HEK293 (cell line): ENCODE data around the gene GREM2.

Experiments
- BCL11A ChIP-seq: fragments of 450-650 bp; formaldehyde crosslinking; IDR thresholded peaks from 2 replicates; pipeline ENCODE4 v1.5.1; 2016; ENCODE audit warnings: low read depth, missing biosample characterization, missing genetic modification characterization
- FEZF1 ChIP-seq: fragments of 450-650 bp; formaldehyde crosslinking; IDR thresholded peaks from 2 replicates; pipeline ENCODE4 v1.5.1; 2016; ENCODE audit warnings: missing biosample characterization, missing genetic modification characterization
- OVOL3 ChIP-seq: fragments of 450-650 bp; formaldehyde crosslinking; IDR thresholded peaks from 2 replicates; pipeline ENCODE4 v1.5.1; 2016; ENCODE audit warnings: missing biosample characterization, missing genetic modification characterization
- PATZ1 ChIP-seq: fragments of 450-650 bp; formaldehyde crosslinking; IDR thresholded peaks from 2 replicates; pipeline ENCODE4 v1.5.1; 2016; ENCODE audit warnings: missing biosample characterization, missing genetic modification characterization
- PRDM6 ChIP-seq: fragments of 450-650 bp; formaldehyde crosslinking; IDR thresholded peaks from 2 replicates; pipeline ENCODE4 v1.5.1; 2017; ENCODE audit warnings: missing biosample characterization, missing genetic modification characterization
- SP3 ChIP-seq: fragments of 450-650 bp; formaldehyde crosslinking; IDR thresholded peaks from 2 replicates; pipeline ENCODE4 v1.5.1; 2016; ENCODE audit warnings: missing biosample characterization, missing genetic modification characterization
- TSHZ1 ChIP-seq: fragments of 450-650 bp; formaldehyde crosslinking; IDR thresholded peaks from 2 replicates; pipeline ENCODE4 v1.5.1; 2016; ENCODE audit warnings: missing biosample characterization, missing genetic modification characterization, borderline replicate concordance
- ZBTB48 ChIP-seq: fragments of 450-650 bp; formaldehyde crosslinking; IDR thresholded peaks from 2 replicates; pipeline ENCODE4 v1.5.1; 2016; ENCODE audit warnings: missing biosample characterization, missing genetic modification characterization
- ZFP41 ChIP-seq: fragments of 450-650 bp; formaldehyde crosslinking; IDR thresholded peaks from 2 replicates; pipeline ENCODE4 v1.5.1; 2016; ENCODE audit warnings: missing biosample characterization, missing genetic modification characterization, borderline replicate concordance
- ZNF146 ChIP-seq: fragments of 450-650 bp; formaldehyde crosslinking; IDR thresholded peaks from 2 replicates; pipeline ENCODE4 v1.5.1; 2016; ENCODE audit warnings: missing biosample characterization, missing genetic modification characterization
- ZNF148 ChIP-seq: fragments of 450-650 bp; formaldehyde crosslinking; IDR thresholded peaks from 2 replicates; pipeline ENCODE4 v1.5.0; 2017; ENCODE audit warnings: missing biosample characterization, missing genetic modification characterization, borderline replicate concordance
- ZNF16 ChIP-seq: fragments of 450-650 bp; formaldehyde crosslinking; IDR thresholded peaks from 2 replicates; pipeline ENCODE4 v1.5.1; 2016; ENCODE audit warnings: low read depth, missing biosample characterization, missing genetic modification characterization
- ZNF175 ChIP-seq: fragments of 450-650 bp; formaldehyde crosslinking; IDR thresholded peaks from 2 replicates; pipeline ENCODE4 v1.5.1; 2016; ENCODE audit warnings: missing biosample characterization, missing genetic modification characterization
- ZNF18 ChIP-seq: fragments of 450-650 bp; formaldehyde crosslinking; IDR thresholded peaks from 2 replicates; pipeline ENCODE4 v1.5.1; 2016; ENCODE audit warnings: missing biosample characterization, missing genetic modification characterization
- ZNF366 ChIP-seq: fragments of 450-650 bp; formaldehyde crosslinking; conservative IDR thresholded peaks from 2 replicates; pipeline ENCODE4 v1.5.1; 2016; ENCODE audit warnings: missing biosample characterization, missing genetic modification characterization
- ZNF394 ChIP-seq: fragments of 450-650 bp; formaldehyde crosslinking; IDR thresholded peaks from 2 replicates; pipeline ENCODE4 v1.5.1; 2016; ENCODE audit warnings: missing biosample characterization, missing genetic modification characterization, mild to moderate bottlenecking, moderate library complexity, borderline replicate concordance
- ZNF398 ChIP-seq: fragments of 450-650 bp; formaldehyde crosslinking; IDR thresholded peaks from 2 replicates; pipeline ENCODE4 v1.5.1; 2017; ENCODE audit warnings: missing biosample characterization, missing genetic modification characterization
- ZNF423 ChIP-seq: fragments of 450-650 bp; formaldehyde crosslinking; IDR thresholded peaks from 2 replicates; pipeline ENCODE4 v1.5.1; 2016; ENCODE audit warnings: missing biosample characterization, missing genetic modification characterization
- ZNF426 ChIP-seq: fragments of 450-650 bp; formaldehyde crosslinking; IDR thresholded peaks from 2 replicates; pipeline ENCODE4 v1.5.1; 2017; ENCODE audit warnings: missing biosample characterization, missing genetic modification characterization, mild to moderate bottlenecking, inconsistent platforms, moderate library complexity
- ZNF488 ChIP-seq: fragments of 450-650 bp; formaldehyde crosslinking; IDR thresholded peaks from 2 replicates; pipeline ENCODE4 v1.5.1; 2016; ENCODE audit warnings: missing biosample characterization, missing genetic modification characterization
- ZNF624 ChIP-seq: fragments of 450-650 bp; formaldehyde crosslinking; IDR thresholded peaks from 2 replicates; pipeline ENCODE4 v1.5.1; 2017; ENCODE audit warnings: missing biosample characterization, missing genetic modification characterization
- ZNF629 ChIP-seq: fragments of 450-650 bp; formaldehyde crosslinking; IDR thresholded peaks from 2 replicates; pipeline ENCODE4 v1.5.1; 2017; ENCODE audit warnings: missing biosample characterization, missing genetic modification characterization
- ZNF76 ChIP-seq: fragments of 450-650 bp; formaldehyde crosslinking; IDR thresholded peaks from 2 replicates; pipeline ENCODE4; 2016; ENCODE audit warnings: low read depth, missing biosample characterization, missing genetic modification characterization, borderline replicate concordance
- ZNF791 ChIP-seq: fragments of 450-650 bp; formaldehyde crosslinking; IDR thresholded peaks from 2 replicates; pipeline ENCODE4 v1.5.1; 2016; ENCODE audit warnings: missing biosample characterization, missing genetic modification characterization
- ZNF830 ChIP-seq: fragments of 450-650 bp; IDR thresholded peaks from 2 replicates; pipeline ENCODE4 v1.5.0; 2018; ENCODE audit warnings: missing biosample characterization, missing genetic modification characterization, low read depth, mild to moderate bottlenecking, moderate library complexity

The GREM2 gene

GRCh38 chr1:240562779-240563178 lies 49.2 kb downstream of the GREM2 start (continued):
- TF ChIP-seq ZNF488 (tag by site-specific recombination): peak; percentile 73
- TF ChIP-seq ZNF394 (tag by site-specific recombination): no peak
- no peak for TF ChIP-seq ZNF76
- TF ChIP-seq ZNF146: no peak
- TF ChIP-seq ZNF791 (tag by site-specific recombination): no peak
- TF ChIP-seq ZNF366 (tag by site-specific recombination): no peak
- TF ChIP-seq ZNF16 (tag by site-specific recombination): no peak
- TF ChIP-seq PRDM6 (tag by site-specific recombination): no peak
- no peak for TF ChIP-seq TSHZ1 (tag by site-specific recombination)
- peak; percentile 76 for TF ChIP-seq ZNF18 (tag by site-specific recombination)
- TF ChIP-seq FEZF1 (tag by site-specific recombination): no peak
- peak; percentile 96; the same call in 1 of the 2 replicates for TF ChIP-seq ZNF175 (tag by site-specific recombination)
- no peak; the same call in 1 of the 2 replicates for TF ChIP-seq ZNF423
- no peak; the same call in 1 of the 2 replicates for TF ChIP-seq OVOL3
- peak; percentile 61 for TF ChIP-seq ZNF398
- TF ChIP-seq ZBTB48 (tag by site-specific recombination): peak; percentile 70
- no peak for TF ChIP-seq ZNF426 (tag by site-specific recombination)
- no peak; the same call in 1 of the 2 replicates for TF ChIP-seq ZFP41 (tag by site-specific recombination)
- no peak for TF ChIP-seq ZNF629 (tag by site-specific recombination)
- TF ChIP-seq ZNF148: no peak
- TF ChIP-seq ZNF830 (tag by site-specific recombination): no peak
- no peak for TF ChIP-seq ZNF624 (tag by site-specific recombination)
- TF ChIP-seq SP3 (tag by site-specific recombination): no peak
- no peak for TF ChIP-seq BCL11A
- peak; percentile 19; the same call in 1 of the 2 replicates for TF ChIP-seq PATZ1 (tag by site-specific recombination)
